Neural progenitor cell (in vitro differentiated cells): ENCODE measurements around the gene ACAP1.

Experiments
- CTCF ChIP-seq: fragments of 200-600 bp; sonication (generic); IDR thresholded peaks from 2 replicates; pipeline ENCODE4 v1.5.1; 2017; ENCODE audit warnings: antibody characterized with exemption, mild to moderate bottlenecking
- EZH2phosphoT487 ChIP-seq: fragments of 200-600 bp; sonication (generic); IDR thresholded peaks from 2 replicates; pipeline ENCODE4 v1.6.1; 2017; ENCODE audit warnings: antibody characterized with exemption

GRCh38 chr17:7309628-7310027 is 26.7 kb upstream of the ACAP1 start:
- TF ChIP-seq CTCF: no peak
- TF ChIP-seq EZH2phosphoT487: no peak
